ENCODE data around the gene PARD3B. TPM values are rescaled to one million over a fixed set of nuclear protein-coding genes. Genes with fewer than 3 reads are reported as not detected.

PARD3B gene
- total and polyA plus RNA-seq, 2 experiments from 2014 or later, result 3.5 to 4.4 TPM

DNA sequence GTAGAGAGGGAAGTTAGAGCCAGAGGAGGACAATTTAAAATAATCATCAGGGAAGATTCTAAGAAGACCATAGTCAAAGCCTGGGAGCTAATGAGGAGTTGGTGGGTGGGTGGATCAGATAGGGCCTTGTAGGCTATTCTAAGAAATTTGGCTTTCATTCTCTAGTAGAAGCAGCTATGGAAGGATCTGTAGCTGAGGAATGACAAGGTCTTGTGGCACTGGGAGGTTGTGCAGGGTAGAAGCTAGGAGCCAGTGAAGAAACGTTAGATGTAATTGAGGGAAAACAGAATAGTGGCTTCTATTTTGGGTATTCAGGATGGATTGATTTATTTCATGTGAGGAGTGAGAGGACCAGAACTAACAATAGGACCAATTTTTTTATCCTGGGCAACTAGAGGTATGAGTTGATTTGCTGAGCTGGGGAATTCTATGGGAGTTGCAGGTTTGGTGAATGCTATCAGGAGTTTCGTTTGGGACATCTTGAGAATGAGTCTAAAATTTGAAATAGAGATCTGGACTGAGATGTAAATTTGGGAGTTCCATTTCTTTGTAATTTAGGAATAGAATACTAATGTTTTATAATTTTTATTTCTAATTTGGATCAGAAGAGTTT lies 371.9 kb downstream of the PARD3B start:
- H3K27ac Mint-ChIP-seq, result no peak overlapping the region
- ATAC-seq, result no peak

More for the DNA sequence above, 371.9 kb downstream of the PARD3B start:
- Histone ChIP-seq H3K9me2 (ENCODE audit: insufficient read depth) (no peaks in the 10 kb centered on the region), H3K27me3 (ENCODE audit: insufficient read depth) (no peaks in the 10 kb centered on the region), H3K4me2 (no peak overlapping the region), H2AFZ (no peak overlapping the region), H3K36me3 (ENCODE audit: insufficient read depth) (no peaks in the 10 kb centered on the region), H3K79me2 (replicated peaks; ENCODE audit: insufficient read depth) (no peaks in the 10 kb centered on the region), H3F3A (replicated peaks; ENCODE audit: low read depth) (no peaks in the 10 kb centered on the region), H3K27ac (ENCODE audit: low read depth) (no peak overlapping the region), H4K20me1 (replicated peaks; ENCODE audit: insufficient read depth) (no peaks in the 10 kb centered on the region), H3K4me1 (ENCODE audit: insufficient read depth) (no peaks in the 10 kb centered on the region), H3K4me3 (no peak overlapping the region)
- Mint-ChIP-seq H3K9me3 (no peaks in the 10 kb centered on the region), H3K36me3 (ENCODE audit: low read depth) (no peaks in the 10 kb centered on the region), H3K27me3 (ENCODE audit: insufficient read depth, low read depth, poor library complexity) (no peaks in the 10 kb centered on the region), H3K4me3 (no peak overlapping the region), H3K4me1 (0 out of 3 replicates have a peak, but pooled peaks cover 3% of the 10 kb centered on the region)
- DNase-seq (ENCODE audit: low spot score), result no peak
- TF ChIP-seq ZNF114 (CRISPR knock-in tag; IDR thresholded peaks at IDR 0.05) (no peak), NANOG (IDR thresholded peaks at IDR 0.05; ENCODE audit: borderline replicate concordance) (no peak), STAT1 (IDR thresholded peaks at IDR 0.05; ENCODE audit: unreplicated experiment) (no peak), ZNF462 (CRISPR knock-in tag; IDR thresholded peaks at IDR 0.05) (no peak)
